Measurements from ENCODE around the gene DOCK7. TPM values are rescaled to one million over a fixed set of nuclear protein-coding genes. Genes with fewer than 3 reads are reported as not detected.

The DOCK7 gene
- total and polyA plus RNA-seq, 2 of the 13 experiments (the other 11 are each of a cell fraction or from before 2014, with no cell fraction given): 45.7 to 67.2 TPM

DNA sequence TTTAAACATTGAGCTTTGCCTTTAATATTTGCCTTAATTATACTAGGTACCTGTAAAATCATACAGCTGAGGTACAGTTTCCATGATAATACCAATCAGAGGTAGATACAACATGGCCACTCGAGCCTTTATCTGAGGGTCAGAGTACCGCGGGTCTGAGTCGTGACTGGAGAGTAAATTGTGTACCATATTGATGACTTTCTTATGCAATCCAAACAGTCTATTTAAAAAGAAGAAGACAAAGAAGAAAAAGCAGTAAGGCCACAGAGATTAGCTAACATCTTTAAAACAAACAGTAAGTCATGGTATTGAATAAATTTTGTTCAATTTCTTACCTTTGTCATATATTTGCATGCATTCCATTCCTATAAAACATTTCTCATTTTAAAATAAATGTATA is 159.0 kb downstream of the DOCK7 start (continued):
- TF ChIP-seq ZNF652 (CRISPR knock-in tag; IDR thresholded peaks at IDR 0.05; ENCODE audit: borderline replicate concordance, low read depth) (peak; percentile 31; the same call in 1 of the 2 replicates), KAT2B (IDR thresholded peaks at IDR 0.05; ENCODE audit: borderline replicate concordance, low read depth, low read length) (no peak), ETV6 (CRISPR knock-in tag; conservative IDR thresholded peaks at IDR 0.05) (no peak), SNAI1 (CRISPR knock-in tag; IDR thresholded peaks at IDR 0.05; ENCODE audit: borderline replicate concordance) (no peak), ZNF782 (CRISPR knock-in tag; IDR thresholded peaks at IDR 0.05; ENCODE audit: borderline replicate concordance) (no peak), SNRNP70 (IDR thresholded peaks at IDR 0.05; ENCODE audit: low read depth, low read length) (no peak), SMAD9 (CRISPR knock-in tag; IDR thresholded peaks at IDR 0.05) (no peak), RCOR2 (CRISPR knock-in tag; IDR thresholded peaks at IDR 0.05) (peak; percentile 71), NCOA2 (CRISPR knock-in tag; IDR thresholded peaks at IDR 0.05) (peak; percentile 67; the same call in 1 of the 2 replicates), SAFB2 (CRISPR knock-in tag; IDR thresholded peaks at IDR 0.05; ENCODE audit: borderline replicate concordance, low read depth) (no peak), HDAC6 (IDR thresholded peaks at IDR 0.05; ENCODE audit: low read depth, low read length) (no peak), HDAC2 (CRISPR knock-in tag; IDR thresholded peaks at IDR 0.05) (0 out of 2 replicates have a peak, but pooled peaks have one; percentile 34), DPF2 (CRISPR knock-in tag; IDR thresholded peaks at IDR 0.05; ENCODE audit: borderline replicate concordance, low read depth) (no peak), NR2F6 (IDR thresholded peaks at IDR 0.05) (no peak), NR2F6 (CRISPR knock-in tag; IDR thresholded peaks at IDR 0.05) (peak; percentile 41; the same call in 1 of the 2 replicates), TCF7 (IDR thresholded peaks at IDR 0.05; ENCODE audit: low read depth) (0 out of 2 replicates have a peak, but pooled peaks have one; percentile 21), IRX3 (CRISPR knock-in tag; IDR thresholded peaks at IDR 0.05; ENCODE audit: borderline replicate concordance, low read depth) (no peak), SALL2 (CRISPR knock-in tag; IDR thresholded peaks at IDR 0.05) (no peak), SOX13 (IDR thresholded peaks at IDR 0.05) (peak; percentile 40; the same call in 1 of the 2 replicates), SOX13 (CRISPR knock-in tag; conservative IDR thresholded peaks at IDR 0.05 in 1 of 2, IDR thresholded peaks at IDR 0.05 in 1 of 2) (peak in 1 of 2 experiments; percentile 85; a peak in 2 of 4 replicates), MED1 (CRISPR knock-in tag; IDR thresholded peaks at IDR 0.05) (0 out of 2 replicates have a peak, but pooled peaks have one; percentile 24)
- TF ChIP-seq, protein P1, sequence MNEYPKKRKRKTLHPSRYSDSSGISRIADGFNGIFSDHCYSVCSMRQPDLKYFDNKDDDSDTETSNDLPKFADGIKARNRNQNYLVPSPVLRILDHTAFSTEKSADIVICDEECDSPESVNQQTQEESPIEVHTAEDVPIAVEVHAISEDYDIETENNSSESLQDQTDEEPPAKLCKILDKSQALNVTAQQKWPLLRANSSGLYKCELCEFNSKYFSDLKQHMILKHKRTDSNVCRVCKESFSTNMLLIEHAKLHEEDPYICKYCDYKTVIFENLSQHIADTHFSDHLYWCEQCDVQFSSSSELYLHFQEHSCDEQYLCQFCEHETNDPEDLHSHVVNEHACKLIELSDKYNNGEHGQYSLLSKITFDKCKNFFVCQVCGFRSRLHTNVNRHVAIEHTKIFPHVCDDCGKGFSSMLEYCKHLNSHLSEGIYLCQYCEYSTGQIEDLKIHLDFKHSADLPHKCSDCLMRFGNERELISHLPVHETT (CRISPR knock-in tag; conservative IDR thresholded peaks at IDR 0.05): no peak
- TF ChIP-seq, protein P2, sequence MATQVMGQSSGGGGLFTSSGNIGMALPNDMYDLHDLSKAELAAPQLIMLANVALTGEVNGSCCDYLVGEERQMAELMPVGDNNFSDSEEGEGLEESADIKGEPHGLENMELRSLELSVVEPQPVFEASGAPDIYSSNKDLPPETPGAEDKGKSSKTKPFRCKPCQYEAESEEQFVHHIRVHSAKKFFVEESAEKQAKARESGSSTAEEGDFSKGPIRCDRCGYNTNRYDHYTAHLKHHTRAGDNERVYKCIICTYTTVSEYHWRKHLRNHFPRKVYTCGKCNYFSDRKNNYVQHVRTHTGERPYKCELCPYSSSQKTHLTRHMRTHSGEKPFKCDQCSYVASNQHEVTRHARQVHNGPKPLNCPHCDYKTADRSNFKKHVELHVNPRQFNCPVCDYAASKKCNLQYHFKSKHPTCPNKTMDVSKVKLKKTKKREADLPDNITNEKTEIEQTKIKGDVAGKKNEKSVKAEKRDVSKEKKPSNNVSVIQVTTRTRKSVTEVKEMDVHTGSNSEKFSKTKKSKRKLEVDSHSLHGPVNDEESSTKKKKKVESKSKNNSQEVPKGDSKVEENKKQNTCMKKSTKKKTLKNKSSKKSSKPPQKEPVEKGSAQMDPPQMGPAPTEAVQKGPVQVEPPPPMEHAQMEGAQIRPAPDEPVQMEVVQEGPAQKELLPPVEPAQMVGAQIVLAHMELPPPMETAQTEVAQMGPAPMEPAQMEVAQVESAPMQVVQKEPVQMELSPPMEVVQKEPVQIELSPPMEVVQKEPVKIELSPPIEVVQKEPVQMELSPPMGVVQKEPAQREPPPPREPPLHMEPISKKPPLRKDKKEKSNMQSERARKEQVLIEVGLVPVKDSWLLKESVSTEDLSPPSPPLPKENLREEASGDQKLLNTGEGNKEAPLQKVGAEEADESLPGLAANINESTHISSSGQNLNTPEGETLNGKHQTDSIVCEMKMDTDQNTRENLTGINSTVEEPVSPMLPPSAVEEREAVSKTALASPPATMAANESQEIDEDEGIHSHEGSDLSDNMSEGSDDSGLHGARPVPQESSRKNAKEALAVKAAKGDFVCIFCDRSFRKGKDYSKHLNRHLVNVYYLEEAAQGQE (IDR thresholded peaks at IDR 0.05; ENCODE audit: borderline replicate concordance in 1 of 2, low read depth in 1 of 2, low read length in 2 of 2): no peak
- TF ChIP-seq, protein P3, sequence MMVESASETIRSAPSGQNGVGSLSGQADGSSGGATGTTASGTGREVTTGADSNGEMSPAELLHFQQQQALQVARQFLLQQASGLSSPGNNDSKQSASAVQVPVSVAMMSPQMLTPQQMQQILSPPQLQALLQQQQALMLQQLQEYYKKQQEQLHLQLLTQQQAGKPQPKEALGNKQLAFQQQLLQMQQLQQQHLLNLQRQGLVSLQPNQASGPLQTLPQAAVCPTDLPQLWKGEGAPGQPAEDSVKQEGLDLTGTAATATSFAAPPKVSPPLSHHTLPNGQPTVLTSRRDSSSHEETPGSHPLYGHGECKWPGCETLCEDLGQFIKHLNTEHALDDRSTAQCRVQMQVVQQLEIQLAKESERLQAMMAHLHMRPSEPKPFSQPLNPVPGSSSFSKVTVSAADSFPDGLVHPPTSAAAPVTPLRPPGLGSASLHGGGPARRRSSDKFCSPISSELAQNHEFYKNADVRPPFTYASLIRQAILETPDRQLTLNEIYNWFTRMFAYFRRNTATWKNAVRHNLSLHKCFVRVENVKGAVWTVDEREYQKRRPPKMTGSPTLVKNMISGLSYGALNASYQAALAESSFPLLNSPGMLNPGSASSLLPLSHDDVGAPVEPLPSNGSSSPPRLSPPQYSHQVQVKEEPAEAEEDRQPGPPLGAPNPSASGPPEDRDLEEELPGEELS (CRISPR knock-in tag; IDR thresholded peaks at IDR 0.05): peak; percentile 71
- TF ChIP-seq, protein P4, sequence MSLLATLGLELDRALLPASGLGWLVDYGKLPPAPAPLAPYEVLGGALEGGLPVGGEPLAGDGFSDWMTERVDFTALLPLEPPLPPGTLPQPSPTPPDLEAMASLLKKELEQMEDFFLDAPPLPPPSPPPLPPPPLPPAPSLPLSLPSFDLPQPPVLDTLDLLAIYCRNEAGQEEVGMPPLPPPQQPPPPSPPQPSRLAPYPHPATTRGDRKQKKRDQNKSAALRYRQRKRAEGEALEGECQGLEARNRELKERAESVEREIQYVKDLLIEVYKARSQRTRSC (CRISPR knock-in tag; IDR thresholded peaks at IDR 0.05; ENCODE audit: low read depth): no peak

Measured in HepG2 (cell line).